Measurements from ENCODE around the gene ZC3H18.

- no peak for TF ChIP-seq ISL1 (CRISPR knock-in tag; IDR thresholded peaks at IDR 0.05)
- TF ChIP-seq CREB5 (CRISPR knock-in tag; IDR thresholded peaks at IDR 0.05; ENCODE audit: low read depth): no peak
- TF ChIP-seq PATZ1 (CRISPR knock-in tag; IDR thresholded peaks at IDR 0.05; ENCODE audit: borderline replicate concordance): no peak
- TF ChIP-seq ZFP3 (CRISPR knock-in tag; IDR thresholded peaks at IDR 0.05): no peak
Measured at GRCh38 chr16:88522276-88522949, 47.8 kb upstream of the ZC3H18 start.

Measured in SK-N-SH treated with all-trans-retinoic acid at 6 μM for 48 hours (cell line).